ENCODE results near the gene CSTPP1. TPM values are rescaled to one million over a fixed set of nuclear protein-coding genes. Genes with fewer than 3 reads are reported as not detected.
A peak's percentile ranks its signal among the peaks of the same experiment; 100 is the strongest.

Gene CSTPP1
- total RNA-seq, 1 donor from 2014 or later, result 6.6 TPM

GRCh38 chr11:46892109-46892508, 44.5 kb upstream of the CSTPP1 start:
- Histone ChIP-seq H3K27me3 (ENCODE audit: control insufficient read depth, insufficient read depth, low read length) (no peaks in the 10 kb centered on the region), H3K36me3 (ENCODE audit: control insufficient read depth, insufficient read depth, low read length) (peaks cover 1% of the 10 kb centered on the region), H3K4me3 (ENCODE audit: low read depth, low read length) (no peak overlapping the region)
- no peak for DNase-seq (ENCODE audit: low read depth)
- TF ChIP-seq, protein P1, sequence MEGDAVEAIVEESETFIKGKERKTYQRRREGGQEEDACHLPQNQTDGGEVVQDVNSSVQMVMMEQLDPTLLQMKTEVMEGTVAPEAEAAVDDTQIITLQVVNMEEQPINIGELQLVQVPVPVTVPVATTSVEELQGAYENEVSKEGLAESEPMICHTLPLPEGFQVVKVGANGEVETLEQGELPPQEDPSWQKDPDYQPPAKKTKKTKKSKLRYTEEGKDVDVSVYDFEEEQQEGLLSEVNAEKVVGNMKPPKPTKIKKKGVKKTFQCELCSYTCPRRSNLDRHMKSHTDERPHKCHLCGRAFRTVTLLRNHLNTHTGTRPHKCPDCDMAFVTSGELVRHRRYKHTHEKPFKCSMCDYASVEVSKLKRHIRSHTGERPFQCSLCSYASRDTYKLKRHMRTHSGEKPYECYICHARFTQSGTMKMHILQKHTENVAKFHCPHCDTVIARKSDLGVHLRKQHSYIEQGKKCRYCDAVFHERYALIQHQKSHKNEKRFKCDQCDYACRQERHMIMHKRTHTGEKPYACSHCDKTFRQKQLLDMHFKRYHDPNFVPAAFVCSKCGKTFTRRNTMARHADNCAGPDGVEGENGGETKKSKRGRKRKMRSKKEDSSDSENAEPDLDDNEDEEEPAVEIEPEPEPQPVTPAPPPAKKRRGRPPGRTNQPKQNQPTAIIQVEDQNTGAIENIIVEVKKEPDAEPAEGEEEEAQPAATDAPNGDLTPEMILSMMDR (IDR thresholded peaks at IDR 0.05; ENCODE audit: insufficient read depth, low read length, severe bottlenecking), result no peak
- FAIRE-seq, result no peak

GRCh38 chr11:46892838-46893237, 43.7 kb upstream of the CSTPP1 start:
- FAIRE-seq, result no peak
- Histone ChIP-seq H3K27me3 (ENCODE audit: control insufficient read depth, insufficient read depth, low read length) (no peaks in the 10 kb centered on the region), H3K4me3 (ENCODE audit: low read depth, low read length) (no peak overlapping the region), H3K36me3 (ENCODE audit: control insufficient read depth, insufficient read depth, low read length) (peaks cover 1% of the 10 kb centered on the region)
- TF ChIP-seq, protein P1 (IDR thresholded peaks at IDR 0.05; ENCODE audit: insufficient read depth, low read length, severe bottlenecking), result no peak
- DNase-seq (ENCODE audit: low read depth), result no peak

DNA sequence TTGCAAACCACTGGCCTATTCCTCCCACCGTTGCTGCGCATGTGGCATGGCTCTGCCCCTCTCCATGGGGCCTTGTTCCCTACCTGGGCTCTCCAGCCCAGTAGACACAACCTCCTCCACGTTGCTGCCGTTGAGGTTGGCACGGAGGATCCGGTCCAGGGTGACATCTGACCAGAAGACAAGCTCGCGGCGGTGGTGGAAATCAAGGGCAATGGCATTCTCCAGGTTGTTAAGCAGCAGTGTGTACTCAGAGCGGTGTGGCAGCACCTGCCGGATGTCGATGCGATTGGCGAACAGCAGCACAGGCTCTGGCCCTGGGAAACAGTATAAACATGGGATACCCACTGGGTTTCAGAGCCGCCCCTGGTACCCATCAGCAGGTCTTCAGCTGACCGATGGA, 42.1 kb upstream of the CSTPP1 start:
- no peak overlapping the region for H3K4me3 ChIP-seq (ENCODE audit: low read depth, low read length)
- DNase-seq (ENCODE audit: low read depth) (no peak), FAIRE-seq (no peak)
- no peaks in the 10 kb centered on the region for H3K36me3 ChIP-seq (ENCODE audit: control insufficient read depth, insufficient read depth, low read length)
- TF ChIP-seq, protein P1 (IDR thresholded peaks at IDR 0.05; ENCODE audit: insufficient read depth, low read length, severe bottlenecking), result no peak
- H3K27me3 ChIP-seq (ENCODE audit: control insufficient read depth, insufficient read depth, low read length), result no peaks in the 10 kb centered on the region

GRCh38 chr11:46894961-46895360, 41.6 kb upstream of the CSTPP1 start:
- no peaks in the 10 kb centered on the region for H3K36me3 ChIP-seq (ENCODE audit: control insufficient read depth, insufficient read depth, low read length)
- DNase-seq (ENCODE audit: low read depth) (no peak), FAIRE-seq (no peak)
- H3K4me3 ChIP-seq (ENCODE audit: low read depth, low read length), result no peak overlapping the region
- TF ChIP-seq, protein P1 (IDR thresholded peaks at IDR 0.05; ENCODE audit: insufficient read depth, low read length, severe bottlenecking), result no peak
- H3K27me3 ChIP-seq (ENCODE audit: control insufficient read depth, insufficient read depth, low read length), result no peaks in the 10 kb centered on the region

DNA sequence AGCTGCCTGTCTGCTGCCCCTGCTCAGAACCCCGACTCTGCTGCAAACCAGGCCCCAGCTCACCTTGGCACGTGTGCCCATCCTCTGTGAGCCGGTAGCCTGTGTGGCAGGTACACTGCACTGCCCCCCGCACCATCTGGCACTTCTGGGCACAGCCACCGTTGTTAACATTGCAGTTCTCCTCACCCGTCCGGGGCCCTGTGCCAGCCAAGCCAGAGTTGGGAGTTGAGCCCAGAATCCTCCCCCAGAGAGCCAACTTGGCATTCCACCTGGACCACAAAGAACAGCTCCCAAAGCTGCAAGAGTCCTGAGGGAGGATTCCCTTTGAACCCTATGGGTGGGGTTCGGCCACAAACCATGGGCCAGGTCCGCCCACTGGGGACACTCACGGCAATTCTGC, 40.7 kb upstream of the CSTPP1 start:
- Histone ChIP-seq H3K27me3 (ENCODE audit: control insufficient read depth, insufficient read depth, low read length) (no peaks in the 10 kb centered on the region), H3K36me3 (ENCODE audit: control insufficient read depth, insufficient read depth, low read length) (no peaks in the 10 kb centered on the region), H3K4me3 (ENCODE audit: low read depth, low read length) (no peak overlapping the region)
- DNase-seq (ENCODE audit: low read depth), result no peak
- FAIRE-seq, result no peak
- TF ChIP-seq, protein P1 (IDR thresholded peaks at IDR 0.05; ENCODE audit: insufficient read depth, low read length, severe bottlenecking), result no peak

GRCh38 chr11:46896719-46897406, 39.7 kb upstream of the CSTPP1 start:
- H3K27me3 ChIP-seq (ENCODE audit: control insufficient read depth, insufficient read depth, low read length), result no peaks in the 10 kb centered on the region
- DNase-seq (ENCODE audit: low read depth), result peak; percentile 58
- no peak for FAIRE-seq
- TF ChIP-seq, protein P1 (IDR thresholded peaks at IDR 0.05; ENCODE audit: insufficient read depth, low read length, severe bottlenecking), result peak; percentile 30
- H3K4me3 ChIP-seq (ENCODE audit: low read depth, low read length), result no peak overlapping the region
- no peaks in the 10 kb centered on the region for H3K36me3 ChIP-seq (ENCODE audit: control insufficient read depth, insufficient read depth, low read length)
